GM12891 (cell line): ENCODE data around the gene ZNF837.

Experiments used
- DNase-seq: peaks from one replicate; pipeline ENCODE4 v3.0.0; 2011; ENCODE audit warnings: low spot score; ENCODE audit not compliant: insufficient read length
- FAIRE-seq: peaks from 2 replicates; lab custom pipeline; 2011; peaks lifted over from hg19 to GRCh38; lab: Jason Lieb, UNC
- PAX5 ChIP-seq: IDR thresholded peaks from 2 replicates; pipeline ENCODE4 v1.6.1; 2011; ENCODE audit warnings: low read length, moderate library complexity, mild to moderate bottlenecking; ENCODE audit not compliant: insufficient read depth, severe bottlenecking
- POLR2A ChIP-seq: IDR thresholded peaks from 2 replicates; pipeline ENCODE4 v1.6.1; 2011; ENCODE audit warnings: low read depth, low read length, control low read depth
- POLR2AphosphoS5 ChIP-seq: IDR thresholded peaks from 2 replicates; pipeline ENCODE4 v1.6.1; 2011; ENCODE audit warnings: low read depth, low read length, control low read depth
- POU2F2 ChIP-seq: IDR thresholded peaks from 2 replicates; pipeline ENCODE4 v1.6.1; 2011; ENCODE audit warnings: low read depth, mild to moderate bottlenecking, control low read depth, low read length, moderate library complexity
- SPI1 ChIP-seq: IDR thresholded peaks from 2 replicates; pipeline ENCODE4 v1.6.1; 2011; ENCODE audit warnings: low read depth, low read length, control low read depth
- TAF1 ChIP-seq: IDR thresholded peaks from 2 replicates; pipeline ENCODE4 v1.6.1; 2011; ENCODE audit warnings: low read depth, low read length, control low read depth

ZNF837 gene

GRCh38 chr19:58396691-58397532 is 16.1 kb upstream of the ZNF837 start:
- no peak for DNase-seq
- FAIRE-seq, result no peak
- TF ChIP-seq TAF1 (no peak), PAX5 (no peak), SPI1 (no peak), POLR2AphosphoS5 (no peak), POLR2A (no peak; the same call in 1 of the 2 replicates), POU2F2 (no peak)

GRCh38 chr19:58395979-58396627 is 15.3 kb upstream of the ZNF837 start:
- FAIRE-seq, result no peak

GRCh38 chr19:58395220-58395978 is 14.6 kb upstream of the ZNF837 start, which contains the start of gene RNF225:
Gene RNF225, plus strand, starts transcription at chr19:58395656. Its CDS starts 434 bp downstream, at chr19:58396090.
- DNase-seq (no peak), FAIRE-seq (no peak)
- peak; percentile 61; the same call in 1 of the 2 replicates for TF ChIP-seq POU2F2
- TF ChIP-seq POLR2A, result peak; percentile 74; the same call in 1 of the 2 replicates
- peak; percentile 81 for TF ChIP-seq POLR2AphosphoS5
- no peak for TF ChIP-seq PAX5

More at GRCh38 chr19:58395979-58396627, 15.3 kb upstream of the ZNF837 start:
- TF ChIP-seq SPI1 (no peak), POU2F2 (no peak), POLR2A (no peak), PAX5 (no peak), POLR2AphosphoS5 (no peak), TAF1 (no peak)
- no peak for DNase-seq

GRCh38 chr19:58394821-58395219 is 14.0 kb upstream of the ZNF837 start:
- FAIRE-seq, result no peak

GRCh38 chr19:58393725-58394033 is 12.8 kb upstream of the ZNF837 start:
- FAIRE-seq (no peak), DNase-seq (no peak)

More at GRCh38 chr19:58394821-58395219, 14.0 kb upstream of the ZNF837 start:
- no peak for DNase-seq
- no peak for TF ChIP-seq TAF1
- TF ChIP-seq PAX5, result no peak
- no peak for TF ChIP-seq POLR2AphosphoS5
- no peak for TF ChIP-seq POLR2A
- TF ChIP-seq SPI1, result no peak
- no peak for TF ChIP-seq POU2F2

GRCh38 chr19:58392945-58393724 is 12.3 kb upstream of the ZNF837 start:
- FAIRE-seq (no peak), DNase-seq (no peak)
- TF ChIP-seq TAF1, result no peak
- peak; percentile 1; the same call in 1 of the 2 replicates for TF ChIP-seq POLR2A
- no peak for TF ChIP-seq PAX5
- TF ChIP-seq SPI1, result no peak
- TF ChIP-seq POU2F2, result no peak
- TF ChIP-seq POLR2AphosphoS5, result peak; percentile 61

More at GRCh38 chr19:58393725-58394033, 12.8 kb upstream of the ZNF837 start:
- TF ChIP-seq SPI1 (no peak), POU2F2 (no peak), POLR2A (no peak), TAF1 (no peak)

GRCh38 chr19:58388175-58388526 is 7.3 kb upstream of the ZNF837 start:
- TF ChIP-seq POLR2A (no peak), SPI1 (no peak), POU2F2 (no peak), PAX5 (no peak), TAF1 (no peak)
- no peak for FAIRE-seq

GRCh38 chr19:58387338-58388174 is 6.7 kb upstream of the ZNF837 start:
- DNase-seq (no peak), FAIRE-seq (peak; percentile 56)
- TF ChIP-seq TAF1, result no peak
- TF ChIP-seq POLR2A, result no peak
- TF ChIP-seq SPI1, result no peak
- no peak for TF ChIP-seq POU2F2
- peak; percentile 36 for TF ChIP-seq PAX5
- TF ChIP-seq POLR2AphosphoS5, result no peak

More at GRCh38 chr19:58388175-58388526, 7.3 kb upstream of the ZNF837 start:
- no peak for DNase-seq
